Myocyte (in vitro differentiated cells): ENCODE results near the gene F12. TPM values are rescaled to one million over a fixed set of nuclear protein-coding genes. Genes with fewer than 3 reads are reported as not detected.
"Not testable (repeated sequence)": the region's sequence is repeated elsewhere in the genome, so short reads cannot be mapped to it uniquely, and the experiment has no call there.

Source experiments
- DNase-seq: peaks from one replicate; pipeline ENCODE4 v3.0.0-alpha.2; 2012; ENCODE audit warnings: low read depth
- total RNA-seq: library from RNA; depleted of rRNA; stranded (reverse); fragments of >200 nt; gene quantifications from 2 replicates; pipeline ENCODE4 v1.2.3, GENCODE V29; 2014

The F12 gene
- total RNA-seq, 1 donor from 2014 or later = 0.86 TPM

DNA sequence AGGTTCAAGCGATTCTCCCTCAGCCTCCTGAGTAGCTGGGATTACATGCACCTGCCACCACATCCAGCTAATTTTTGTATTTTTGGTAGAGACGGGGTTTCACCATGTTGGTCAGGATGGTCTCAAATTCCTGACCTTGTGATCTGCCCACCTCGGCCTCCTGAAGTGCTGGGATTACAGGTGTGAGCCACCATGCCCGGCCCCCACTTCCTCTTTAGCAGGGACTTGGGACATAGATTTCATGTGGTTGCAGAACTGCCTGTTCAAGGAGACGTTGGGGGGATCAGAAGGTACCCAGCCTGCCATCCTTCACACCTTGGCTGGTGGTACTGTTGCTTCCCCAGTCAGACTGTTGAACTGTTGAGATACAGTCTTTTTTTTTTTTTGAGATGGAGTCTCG, 7.7 kb upstream of the F12 start:
- DNase-seq = not testable (repeated sequence)

DNA sequence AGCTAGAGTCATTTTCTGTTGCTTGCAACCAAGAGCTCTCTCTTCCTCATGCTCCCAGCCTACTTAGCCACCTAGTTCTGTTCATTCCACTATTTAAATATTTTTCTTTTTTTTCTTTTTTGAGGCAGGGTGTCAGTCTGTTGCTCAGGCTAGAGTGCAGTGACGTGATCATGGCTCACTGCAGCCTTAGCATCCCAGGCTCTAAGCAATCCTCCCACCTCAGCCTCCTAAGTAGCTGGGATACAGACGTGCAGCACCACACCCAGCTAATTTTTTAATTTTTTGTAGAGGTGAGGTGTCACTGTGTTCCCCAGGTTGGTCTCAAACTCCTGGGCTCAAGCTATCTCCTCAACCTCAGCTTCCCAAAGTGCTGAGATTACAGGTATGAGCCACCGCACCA, 5.1 kb upstream of the F12 start:
- no peak for DNase-seq

DNA sequence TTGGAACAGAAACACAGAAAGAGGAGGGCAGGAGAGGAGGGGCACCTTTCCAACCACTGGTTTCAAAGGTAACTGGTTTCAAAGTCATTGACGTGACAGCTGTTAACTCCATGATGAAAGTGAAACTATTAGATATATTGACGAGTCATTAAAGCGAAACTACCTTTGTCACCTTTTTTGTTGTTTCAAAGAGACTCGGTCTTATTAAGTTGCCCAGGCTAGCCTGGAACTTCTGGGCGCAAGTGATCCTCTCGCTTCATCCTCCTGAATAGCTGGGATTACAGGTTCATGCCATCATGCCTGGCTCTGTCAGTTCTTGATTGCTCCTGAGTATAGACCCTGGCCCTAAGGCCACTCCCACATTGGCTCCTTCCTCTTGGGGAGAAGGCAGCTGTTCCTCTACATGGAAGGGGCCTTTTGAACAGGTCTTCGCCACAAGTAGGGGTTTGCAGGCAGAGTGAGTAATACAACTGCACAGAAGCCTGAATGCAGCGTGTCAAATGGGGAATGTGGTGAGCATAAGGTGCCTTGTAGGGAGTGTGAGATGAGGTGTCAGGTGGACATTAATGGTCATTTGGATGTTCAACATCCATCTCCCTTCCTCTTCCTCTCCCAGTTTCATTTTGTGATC, 3.4 kb upstream of the F12 start:
- DNase-seq = no peak

DNA sequence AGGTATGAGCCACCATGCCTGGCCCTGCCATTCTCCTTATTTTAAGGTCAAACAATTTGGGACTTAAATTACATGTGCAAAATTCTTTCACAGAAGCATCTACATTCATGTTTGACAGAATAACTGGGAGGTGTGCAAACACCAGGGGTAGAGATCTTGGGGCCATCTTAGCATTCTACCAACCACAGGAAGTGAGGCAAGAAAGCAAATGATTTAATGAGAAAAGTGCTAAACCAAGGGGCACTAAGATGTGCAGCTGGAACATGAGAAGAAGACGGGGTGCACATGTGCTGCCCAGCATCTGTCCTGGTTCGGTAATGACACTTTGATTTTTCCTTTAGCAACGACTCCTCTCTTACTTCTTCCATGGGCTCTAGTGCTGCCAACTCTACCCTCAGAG, 1.2 kb upstream of the F12 start:
- no peak for DNase-seq

DNA sequence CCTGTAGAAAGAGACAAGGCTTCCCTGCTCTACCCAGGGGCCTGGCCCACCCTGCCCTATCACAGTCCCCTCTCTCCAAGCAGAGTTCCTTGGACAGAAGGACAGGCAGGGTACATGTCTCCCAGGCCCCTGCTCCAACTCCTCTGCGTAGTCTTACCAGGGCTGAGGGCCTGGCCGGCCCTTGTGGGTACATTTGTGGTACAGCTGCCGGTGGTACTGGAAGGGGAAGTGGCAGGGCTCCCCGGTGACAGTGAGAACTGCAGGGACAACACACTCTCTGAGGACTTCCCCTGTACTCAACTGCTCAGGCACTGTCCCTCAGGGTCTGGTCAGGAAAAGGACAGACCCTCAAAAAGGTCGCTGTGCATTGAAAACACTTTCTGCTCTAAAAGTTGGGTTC, 3.6 kb downstream of the F12 start:
- DNase-seq = no peak

DNA sequence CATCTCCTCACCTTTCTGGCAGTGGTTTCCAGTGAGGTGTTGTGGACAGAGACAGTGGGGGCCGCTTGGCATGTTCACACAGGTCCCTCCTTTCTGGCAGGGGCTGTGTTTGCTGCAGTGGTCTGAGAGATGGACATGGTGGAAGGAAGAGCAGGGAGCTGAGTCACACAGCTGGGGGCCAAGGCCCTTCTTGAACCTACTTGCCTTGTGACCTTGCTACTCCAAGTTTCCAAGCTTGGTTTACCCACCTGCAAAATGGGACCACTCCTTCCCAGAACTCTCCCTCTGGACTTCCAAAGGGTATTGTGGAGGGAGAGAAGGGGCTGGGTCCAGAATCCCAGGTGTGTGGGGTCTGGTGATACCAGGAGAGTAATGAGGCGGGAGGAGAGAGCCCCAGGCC, 4.1 kb downstream of the F12 start:
- no peak for DNase-seq

DNA sequence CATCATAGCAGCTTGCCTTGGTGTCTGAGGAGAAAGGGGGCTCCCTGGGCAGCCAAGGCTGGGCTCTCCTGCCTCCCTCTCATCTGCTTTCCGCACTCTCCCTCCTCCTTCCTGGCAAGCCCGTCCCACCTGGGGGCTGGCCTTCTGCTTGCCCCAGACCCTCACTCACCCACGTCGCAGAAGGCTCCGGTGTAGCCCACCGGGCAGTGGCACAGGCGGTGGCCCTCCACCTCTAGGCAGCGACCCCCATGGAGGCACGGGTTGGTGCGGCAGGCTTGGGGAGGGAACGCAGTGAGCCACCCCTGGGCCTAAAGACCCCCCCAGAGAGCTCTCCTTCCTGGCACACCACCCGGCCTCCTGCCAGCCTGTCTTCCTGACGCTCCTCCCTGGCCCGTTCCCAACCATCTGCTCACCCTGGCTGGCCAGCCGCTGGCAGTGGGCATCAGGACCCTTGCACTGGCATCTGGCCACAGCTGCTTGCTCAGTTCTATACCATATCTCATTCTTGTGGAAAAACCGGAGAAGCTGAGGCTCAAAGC, 4.7 kb downstream of the F12 start:
- no peak for DNase-seq

DNA sequence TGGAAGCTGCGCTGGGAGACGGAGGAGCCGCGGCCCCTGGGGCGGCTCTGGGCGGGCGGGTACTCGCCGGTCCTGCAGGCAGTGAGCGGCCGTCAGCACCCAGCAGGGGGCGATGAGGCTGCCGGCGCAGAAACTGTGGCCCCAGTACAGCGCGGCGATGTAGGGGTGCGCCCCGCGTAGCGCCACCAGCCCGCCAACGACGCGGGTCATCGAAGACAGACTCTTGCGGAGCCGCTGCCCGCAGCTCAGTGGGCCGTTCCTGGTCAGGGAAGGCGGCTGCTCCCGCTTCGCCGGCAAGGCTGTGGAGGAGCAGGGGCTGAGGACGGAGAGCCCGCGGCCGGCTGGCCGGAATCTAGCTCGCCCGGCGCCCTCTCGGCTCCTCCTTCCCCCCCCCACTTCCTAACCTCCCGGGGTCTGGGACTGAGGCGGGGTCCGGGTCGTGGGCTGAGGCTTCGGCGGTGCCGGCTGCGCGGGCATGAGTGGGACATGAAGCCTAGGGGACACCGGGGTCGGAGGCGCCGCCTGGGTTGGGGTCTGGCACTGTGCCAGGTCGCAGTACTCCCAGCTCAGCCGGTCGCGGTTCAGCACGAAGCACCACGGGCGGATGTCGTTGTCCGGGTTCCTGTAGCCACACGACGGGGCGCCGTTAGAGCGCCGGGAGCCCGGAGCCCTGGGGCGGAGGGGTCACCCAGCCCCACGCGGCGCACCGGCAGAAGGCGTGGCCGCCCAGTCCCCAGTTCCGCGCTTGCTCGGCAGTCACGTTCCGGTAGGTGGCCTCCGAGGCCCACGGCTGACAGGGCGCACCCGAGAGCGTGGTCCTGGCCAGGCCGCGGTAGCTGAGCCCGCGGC, 5.3 kb downstream of the F12 start:
- DNase-seq = peak; percentile 82

DNA sequence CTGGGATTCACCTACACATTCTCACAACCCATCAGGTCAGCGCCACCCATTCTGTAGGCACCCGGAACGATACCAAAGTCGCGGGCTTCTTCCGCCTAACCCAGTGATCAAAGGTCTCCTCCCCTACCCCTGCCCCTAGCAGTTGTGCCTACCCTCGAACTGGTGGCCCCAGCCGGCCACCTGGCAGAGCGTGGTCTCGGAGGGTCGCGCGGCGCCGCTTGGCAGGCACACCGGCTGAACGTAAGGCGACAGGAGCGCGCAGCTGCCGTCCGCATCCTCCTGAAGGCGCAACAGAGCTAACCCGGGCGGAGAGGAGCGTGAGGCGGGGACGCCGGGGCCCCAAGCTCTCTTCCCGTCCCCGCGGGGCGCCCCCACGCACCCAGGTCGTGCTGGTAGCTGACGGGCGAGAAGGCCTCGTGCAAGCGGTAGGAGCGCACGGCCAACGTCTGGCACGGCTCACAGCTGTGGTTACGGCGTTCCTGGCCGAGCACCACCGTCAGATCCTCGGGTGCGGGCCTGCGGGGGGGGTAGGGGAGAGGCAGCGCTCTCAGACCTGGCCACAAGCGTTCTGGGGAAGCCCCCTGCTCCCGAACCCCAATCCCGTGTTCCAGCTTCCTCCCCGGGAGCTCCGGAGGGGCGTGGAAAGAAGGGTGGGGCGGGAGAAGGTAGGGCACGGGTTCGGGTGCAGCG, 6.1 kb downstream of the F12 start:
- no peak for DNase-seq

DNA sequence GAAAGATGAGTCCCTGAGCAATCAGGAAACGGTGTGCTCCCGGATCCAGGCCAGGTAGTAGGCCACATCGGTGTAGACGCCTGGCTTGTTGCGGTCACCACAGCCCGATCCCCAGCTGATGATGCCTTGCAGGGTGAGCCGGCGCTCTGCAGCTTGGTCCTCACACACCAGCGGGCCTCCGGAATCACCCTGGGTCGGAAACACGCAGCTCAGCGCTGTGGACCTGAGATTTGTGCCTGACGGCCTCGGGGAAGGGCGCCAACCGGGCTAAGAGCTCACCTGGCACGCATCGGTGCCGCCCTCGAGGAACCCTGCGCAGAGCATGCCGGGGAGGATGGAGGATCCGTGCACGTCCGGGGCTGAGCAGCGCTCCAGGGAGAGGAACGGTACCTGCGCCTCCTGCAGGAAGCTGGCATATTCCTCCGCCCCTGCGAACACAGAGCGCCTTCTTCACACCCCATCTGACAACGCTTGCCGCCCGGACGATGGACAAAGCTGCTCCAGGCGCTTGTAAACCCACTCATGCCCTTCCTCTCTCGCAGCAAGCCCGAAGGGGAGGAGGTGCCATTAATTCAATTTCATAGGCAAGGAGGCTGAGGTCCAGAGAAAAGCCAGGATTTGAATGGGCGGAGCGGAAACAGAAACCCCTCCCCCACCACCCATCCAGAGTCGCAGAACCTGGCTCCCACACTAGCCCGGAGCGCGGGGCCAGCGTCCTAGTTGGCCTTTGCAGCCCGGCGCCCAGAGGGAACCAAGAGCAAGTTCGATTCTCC, 6.9 kb downstream of the F12 start:
- peak; percentile 48 for DNase-seq

DNA sequence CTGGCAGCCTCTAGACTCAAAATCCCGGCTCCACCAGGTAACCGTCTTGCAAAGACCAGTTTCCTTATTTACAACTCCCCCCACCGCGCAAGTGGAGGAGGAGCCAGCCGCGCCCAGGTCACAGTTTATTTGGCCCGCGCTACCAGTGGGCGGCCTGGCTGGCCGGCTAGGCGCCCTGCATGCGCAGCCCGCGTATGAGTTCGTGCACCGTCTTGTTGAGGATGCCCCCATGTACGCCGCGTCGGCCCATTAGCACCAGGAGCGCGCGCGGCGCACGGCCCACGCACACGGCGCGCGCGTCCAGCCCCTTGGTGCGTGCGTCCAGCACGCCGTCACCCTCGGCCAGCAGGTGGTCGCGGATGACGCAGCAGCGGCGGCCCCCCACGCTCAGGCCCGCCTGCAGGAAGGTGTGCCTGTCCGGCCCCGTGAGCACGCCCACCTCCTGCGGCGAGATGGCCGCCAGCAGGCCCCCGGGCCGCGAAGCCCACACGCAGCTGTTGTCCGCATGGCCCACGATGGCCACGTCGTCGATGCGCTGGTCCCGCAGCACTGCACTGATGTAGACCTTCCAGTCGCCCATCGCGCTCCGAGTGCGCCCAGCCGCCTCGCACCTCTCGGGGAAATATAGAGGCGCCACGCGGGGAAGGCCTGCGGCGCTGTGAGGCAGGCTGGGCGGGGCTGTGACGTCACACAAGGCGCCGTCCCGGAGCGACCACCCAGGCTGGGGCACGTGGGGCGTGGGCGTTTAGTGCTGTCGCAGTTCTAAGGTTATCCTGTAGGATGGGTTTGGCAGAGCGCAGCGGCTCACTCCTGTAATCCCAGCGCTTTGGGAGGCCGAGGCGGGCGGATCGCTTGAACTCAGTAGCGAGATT, 9.1 kb downstream of the F12 start, which contains the start of gene PFN3:
Gene PFN3, minus strand, starts transcription at position 665 of the 872 bp plus-strand sequence. Its CDS starts 85 bp downstream, at position 580.
- DNase-seq = no peak

DNA sequence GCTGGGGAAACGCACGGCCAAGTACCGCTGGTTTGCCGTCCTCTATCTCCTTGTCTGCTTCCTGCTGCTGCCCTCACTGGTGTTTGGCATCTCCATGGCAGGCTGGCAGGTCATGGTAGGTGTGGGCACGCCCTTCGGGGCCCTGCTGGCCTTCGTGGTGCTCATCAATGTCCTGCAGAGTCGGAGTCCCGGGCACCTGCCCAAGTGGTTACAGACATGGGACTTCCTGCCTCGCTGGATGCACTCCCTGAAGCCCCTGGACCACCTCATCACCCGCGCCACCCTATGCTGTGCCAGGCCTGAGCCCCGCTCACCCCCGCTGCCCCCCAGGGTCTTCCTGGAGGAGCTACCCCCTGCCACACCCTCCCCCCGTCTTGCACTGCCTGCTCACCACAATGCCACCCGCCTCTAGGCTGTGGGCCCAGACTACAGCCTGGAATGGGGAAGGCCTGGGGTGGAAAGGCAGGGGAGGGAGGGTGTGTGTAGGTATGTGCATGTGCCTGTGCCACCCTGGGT, 11.4 kb downstream of the F12 start:
- DNase-seq = no peak

DNA sequence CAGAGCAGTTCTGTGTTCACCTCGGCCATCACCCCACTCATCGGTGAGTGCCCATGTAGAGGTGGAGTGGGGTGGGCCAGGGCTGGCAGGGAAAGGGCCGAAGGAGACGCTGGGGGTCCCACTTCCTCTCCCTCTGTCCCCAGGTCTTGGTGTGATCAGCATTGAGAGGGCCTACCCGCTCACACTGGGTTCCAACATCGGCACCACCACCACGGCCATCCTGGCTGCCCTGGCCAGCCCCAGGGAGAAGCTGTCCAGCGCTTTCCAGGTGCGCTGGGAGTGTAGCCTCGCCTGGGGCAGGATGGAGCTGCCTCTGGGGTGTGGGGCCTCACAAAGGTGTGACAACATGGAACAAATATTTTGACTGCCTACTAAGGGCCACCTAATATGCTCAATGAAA, 12.6 kb downstream of the F12 start:
- DNase-seq = no peak

DNA sequence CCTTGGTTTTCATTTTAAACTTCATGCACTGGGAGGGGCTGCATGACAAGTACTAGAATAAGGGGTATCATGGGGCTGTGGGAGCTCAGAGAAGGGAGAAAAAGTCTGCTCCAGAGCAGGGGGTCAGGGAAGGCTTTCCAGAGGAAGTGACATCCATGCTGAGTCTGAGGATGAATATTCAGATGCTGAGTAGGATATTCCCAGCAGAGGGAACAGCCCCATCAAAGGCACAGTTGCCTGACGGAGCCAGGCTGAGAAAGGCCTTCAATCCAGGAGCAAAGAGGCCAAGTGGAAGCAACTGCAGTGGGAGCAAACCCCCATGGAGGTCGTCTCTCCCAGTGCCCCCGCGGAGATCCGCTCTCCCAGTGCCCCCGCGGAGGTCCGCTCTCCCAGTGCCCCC, 13.3 kb downstream of the F12 start:
- DNase-seq = no peak

DNA sequence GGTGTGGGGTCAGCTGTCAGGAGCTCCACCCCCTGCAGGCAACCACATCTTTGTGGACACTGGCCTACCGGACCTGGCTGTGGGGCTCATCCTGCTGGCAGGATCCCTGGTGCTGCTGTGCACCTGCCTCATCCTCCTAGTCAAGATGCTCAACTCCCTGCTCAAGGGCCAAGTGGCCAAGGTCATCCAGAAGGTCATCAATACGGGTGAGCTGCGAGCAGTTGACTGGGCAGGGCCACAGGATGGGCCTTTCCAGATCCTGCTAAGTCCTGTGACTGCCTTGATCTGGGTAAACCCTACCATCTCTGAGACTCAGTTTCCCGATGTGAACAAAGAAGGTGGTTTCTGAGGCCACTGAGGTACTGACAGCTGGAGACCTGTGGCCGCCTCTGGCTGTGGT, 15.4 kb downstream of the F12 start:
- DNase-seq = no peak

DNA sequence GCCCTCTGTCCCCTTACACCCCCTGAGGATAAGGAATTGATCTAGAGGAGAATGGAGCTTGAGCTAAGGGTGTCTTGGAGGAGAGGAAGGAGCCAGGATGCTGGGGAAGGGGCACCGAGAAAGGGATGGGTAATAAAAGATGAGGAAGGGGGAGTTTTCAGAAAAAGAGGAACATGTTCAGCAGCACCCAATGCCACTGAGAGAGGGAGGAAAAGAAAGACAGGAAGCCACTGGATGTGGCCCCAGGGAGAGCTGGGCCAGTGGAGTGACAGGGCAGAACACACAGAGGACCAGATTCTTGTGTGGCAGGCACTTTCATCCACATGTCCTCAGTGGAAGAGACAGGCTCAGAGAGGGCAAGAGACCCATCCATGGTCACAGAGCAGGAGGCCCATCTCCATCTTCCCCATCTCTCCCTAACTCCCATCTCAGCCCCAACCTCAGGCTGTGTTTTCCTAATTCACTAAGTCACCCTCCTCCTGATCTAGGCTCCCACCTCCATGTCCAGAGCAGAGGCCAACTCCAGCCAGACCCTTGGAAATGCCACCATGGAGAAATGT, 16.1 kb downstream of the F12 start:
- DNase-seq = no peak

DNA sequence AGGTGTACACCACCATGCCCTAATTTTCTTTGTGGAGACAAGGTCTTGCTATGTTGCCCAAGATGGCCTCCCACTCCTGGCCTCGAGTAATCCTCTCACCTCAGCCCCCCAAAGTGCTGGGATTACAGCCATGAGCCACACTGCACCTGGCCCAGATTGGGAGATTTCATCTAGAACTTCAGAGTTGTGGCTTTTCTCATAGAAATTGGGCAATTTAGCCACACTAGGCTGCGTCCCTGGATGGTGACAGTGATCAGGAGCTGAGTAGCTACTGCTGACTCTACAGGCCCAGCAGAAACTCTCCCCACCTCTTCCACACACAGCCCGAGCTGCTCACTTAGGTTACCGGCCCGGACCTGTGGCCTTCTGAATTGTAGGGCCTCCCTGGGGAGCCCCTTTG, 16.6 kb downstream of the F12 start:
- no peak for DNase-seq

DNA sequence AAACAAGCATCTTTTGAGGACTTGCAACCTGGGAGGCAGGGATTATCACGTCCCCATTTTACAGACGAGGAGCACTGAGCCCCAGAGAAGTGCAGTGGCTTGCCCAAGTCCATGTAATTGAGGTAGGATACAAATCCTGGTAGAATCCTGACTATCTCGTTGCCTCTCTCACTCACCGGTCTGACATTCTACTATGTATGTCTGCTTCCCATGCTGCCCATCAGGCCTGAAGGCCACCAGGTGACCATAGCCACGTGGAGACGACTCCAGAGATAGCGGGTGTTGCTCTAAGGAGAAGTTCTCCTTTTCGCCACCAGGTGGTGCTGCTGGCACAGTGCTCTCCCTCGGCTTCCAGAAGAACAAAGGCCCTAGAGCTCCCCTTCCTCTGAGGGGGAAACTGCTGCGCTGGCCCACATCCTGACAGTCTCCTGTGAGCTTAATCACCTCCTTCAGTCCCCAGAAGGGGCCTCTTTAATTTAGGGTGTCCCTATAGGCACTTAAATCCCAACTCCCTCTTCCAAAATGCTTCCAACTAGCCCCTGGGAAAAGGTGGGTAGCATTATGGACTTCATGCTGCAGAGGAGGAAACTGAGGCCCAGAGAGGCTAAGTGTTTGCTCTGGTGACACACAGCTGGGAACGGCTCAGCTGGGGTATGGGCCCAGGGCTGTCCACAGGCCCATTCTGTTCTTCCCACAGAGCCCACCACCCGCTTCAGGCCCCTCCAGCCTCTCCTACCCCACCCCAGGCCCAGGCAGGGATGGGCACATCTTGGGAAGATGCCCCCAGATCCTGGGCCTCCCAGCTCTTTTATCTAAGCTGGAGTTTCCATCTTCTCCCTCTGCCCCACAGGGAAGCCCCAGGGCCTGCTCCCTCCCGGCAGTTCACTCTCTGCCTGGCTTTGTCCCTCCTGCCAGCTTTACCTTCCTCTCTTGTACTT, 18.7 kb downstream of the F12 start:
- peak; percentile 86 for DNase-seq
